Measurements from ENCODE around the gene NCR2.

NCR2 gene

DNA sequence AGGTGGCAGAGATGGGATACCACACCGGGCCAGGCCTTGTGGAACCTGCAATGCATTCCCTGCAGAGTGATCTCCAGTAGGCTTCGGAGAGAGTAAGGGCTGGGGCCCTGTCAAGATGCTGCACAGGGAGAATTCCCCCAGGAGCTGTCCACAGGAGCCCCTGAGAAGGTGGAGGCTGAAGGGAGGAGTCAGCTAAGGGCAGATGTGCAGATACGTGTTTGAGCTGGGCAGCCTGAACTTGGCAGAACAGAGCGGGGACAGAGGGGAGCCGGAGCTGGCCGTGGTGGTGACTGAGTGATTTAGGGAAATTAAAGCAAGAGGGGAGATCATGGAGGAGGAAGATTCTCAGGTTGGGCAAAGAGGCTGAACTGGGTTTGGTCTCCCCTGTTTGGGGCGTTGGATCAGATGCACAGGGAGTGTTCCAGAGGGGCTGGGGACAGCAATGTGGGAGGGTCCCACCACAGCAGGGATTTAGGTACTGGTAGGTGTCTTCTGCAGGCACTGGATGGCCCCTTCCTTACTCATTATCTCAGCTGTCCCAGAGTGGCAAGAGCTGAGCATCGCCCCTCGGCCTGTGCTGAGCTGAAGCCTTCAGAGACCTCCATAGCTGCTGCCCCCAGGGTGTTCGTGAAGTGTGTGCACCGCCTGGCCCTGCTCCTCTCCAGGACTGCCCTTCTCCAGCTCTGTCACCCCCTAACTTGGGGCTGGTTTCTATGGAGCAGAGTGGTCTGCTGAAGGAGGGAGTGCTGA lies 3.8 kb upstream of the NCR2 start:
- DNase-seq (ENCODE audit: low read depth), result no peak

GRCh38 chr6:41332241-41332640 lies 3.2 kb upstream of the NCR2 start:
- no peak for DNase-seq (ENCODE audit: low read depth)

- no peak for DNase-seq (ENCODE audit: low read depth)
These were observed 2.3 kb upstream of the NCR2 start for GRCh38 chr6:41332842-41333736.

DNA sequence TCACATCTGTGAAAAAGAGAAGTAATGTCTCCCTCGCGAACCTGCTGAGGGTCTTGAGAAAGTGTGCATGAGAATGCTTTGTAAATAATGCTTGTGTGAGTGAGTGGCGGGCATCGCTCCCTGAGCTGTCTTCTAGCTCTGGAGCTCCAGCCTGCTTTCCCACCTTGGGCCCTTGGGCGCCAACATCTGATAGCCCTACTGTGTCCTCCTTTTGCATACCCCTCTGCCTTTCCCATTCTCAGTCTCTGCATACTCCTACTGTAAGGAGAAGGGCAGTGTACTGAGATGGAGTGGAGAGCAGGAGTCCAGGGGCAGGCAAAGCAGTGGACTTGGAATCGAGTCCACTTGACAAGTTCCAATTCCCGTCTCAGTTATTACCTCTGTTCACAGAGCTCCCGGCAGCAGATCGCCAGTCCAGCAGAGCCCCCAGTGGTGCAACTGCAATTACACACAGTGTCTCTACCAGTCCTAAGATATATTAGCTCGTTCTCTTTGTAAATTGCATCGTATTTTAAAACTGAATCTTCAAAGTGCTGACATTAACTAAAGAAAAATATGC lies 847 bp upstream of the NCR2 start:
- no peak for DNase-seq (ENCODE audit: low read depth)

- no peak for DNase-seq (ENCODE audit: low read depth)
These were observed 535 bp downstream of the NCR2 start for GRCh38 chr6:41335943-41336342.

- DNase-seq (ENCODE audit: low read depth), result no peak
These were observed 1.4 kb downstream of the NCR2 start for GRCh38 chr6:41336824-41337223.

GRCh38 chr6:41337709-41338108 lies 2.3 kb downstream of the NCR2 start:
- no peak for DNase-seq (ENCODE audit: low read depth)

DNA sequence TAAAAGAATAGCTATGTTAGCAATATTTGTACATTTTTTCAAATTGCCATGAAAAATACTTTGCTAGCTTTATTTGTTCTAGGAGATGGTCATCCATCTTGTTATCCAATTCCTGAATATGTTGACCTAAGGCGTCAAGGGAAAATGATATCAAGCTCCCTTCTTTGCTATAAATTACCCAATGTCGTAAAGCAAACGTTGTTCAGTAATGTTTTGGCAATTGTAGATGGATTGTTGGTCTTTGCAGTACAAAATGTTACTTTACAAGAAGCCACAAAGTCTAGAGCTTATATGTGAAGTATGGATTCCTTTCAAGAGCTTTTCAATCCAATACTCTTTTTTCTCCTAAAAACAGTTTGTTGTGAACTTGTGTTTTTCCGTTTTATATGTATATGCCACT lies 3.3 kb downstream of the NCR2 start:
- DNase-seq (ENCODE audit: low read depth), result no peak

GRCh38 chr6:41341580-41341979 lies 6.2 kb downstream of the NCR2 start:
- DNase-seq (ENCODE audit: low read depth), result no peak

DNA sequence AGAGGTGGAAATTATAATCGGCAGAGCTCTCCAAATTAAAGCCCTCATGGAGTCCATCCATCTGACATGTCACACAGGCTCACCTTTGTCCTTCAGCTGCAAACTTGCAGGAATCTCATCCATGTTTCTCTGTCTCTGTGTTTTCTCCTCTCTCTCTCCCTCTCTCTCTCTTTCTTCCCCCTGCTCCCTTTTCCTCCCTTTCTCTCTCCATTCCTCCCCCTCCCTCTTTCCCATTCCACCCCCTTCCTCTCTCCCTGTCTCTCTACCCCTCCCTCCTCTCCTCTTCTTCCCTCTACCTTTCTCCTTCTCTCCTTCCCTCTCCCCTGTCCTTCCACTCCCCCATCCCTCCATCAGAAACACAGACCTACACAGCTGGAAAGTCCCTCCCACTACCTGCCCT lies 6.8 kb downstream of the NCR2 start:
- DNase-seq (ENCODE audit: low read depth), result no peak

DNA sequence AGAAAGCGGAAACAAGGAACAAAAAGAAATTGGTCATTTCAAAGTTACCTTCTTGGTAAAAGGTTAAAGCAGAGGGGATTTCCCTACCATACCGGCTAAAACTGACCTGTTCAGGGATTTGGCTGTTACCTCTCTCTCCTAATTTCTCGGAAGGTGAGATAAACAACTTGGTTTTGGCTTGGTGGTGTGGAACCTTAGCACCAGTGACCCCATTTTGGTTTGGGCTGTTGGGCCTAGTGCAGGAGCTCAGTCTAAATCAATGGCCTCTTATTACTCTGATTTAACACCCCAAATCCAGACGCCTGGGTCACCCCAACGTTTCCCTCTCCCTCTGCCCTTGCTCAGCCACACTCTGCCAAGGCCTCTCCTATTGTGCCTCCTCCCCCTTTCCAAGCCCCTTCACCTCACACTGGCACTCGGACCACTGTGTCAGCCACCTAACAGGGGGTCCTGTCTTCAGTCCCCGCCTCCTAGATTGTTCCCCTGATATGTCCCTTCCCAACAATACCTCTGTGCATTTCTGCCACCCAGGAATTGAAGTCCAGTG lies 8.3 kb downstream of the NCR2 start:
- DNase-seq (ENCODE audit: low read depth), result no peak

DNA sequence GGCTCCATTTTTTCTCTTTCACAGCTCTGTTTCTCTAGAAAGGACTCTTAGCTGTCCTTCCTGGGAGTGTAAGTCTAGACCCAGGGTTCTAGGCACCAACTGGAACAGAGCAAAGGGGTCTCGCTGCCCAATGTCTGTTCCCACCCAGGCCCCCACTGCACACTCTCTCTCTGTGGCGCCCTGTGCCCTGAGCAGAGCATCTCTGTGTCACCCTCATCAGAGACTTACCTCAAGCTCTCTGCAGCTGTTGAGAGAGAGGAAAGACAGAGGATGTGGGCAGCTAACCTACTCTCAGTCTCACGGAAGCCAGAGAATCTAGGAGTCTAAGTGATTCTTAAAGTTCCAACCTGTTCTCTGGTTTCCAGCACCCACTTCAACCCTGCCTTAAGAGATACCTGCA lies 9.5 kb downstream of the NCR2 start:
- no peak for DNase-seq (ENCODE audit: low read depth)

DNA sequence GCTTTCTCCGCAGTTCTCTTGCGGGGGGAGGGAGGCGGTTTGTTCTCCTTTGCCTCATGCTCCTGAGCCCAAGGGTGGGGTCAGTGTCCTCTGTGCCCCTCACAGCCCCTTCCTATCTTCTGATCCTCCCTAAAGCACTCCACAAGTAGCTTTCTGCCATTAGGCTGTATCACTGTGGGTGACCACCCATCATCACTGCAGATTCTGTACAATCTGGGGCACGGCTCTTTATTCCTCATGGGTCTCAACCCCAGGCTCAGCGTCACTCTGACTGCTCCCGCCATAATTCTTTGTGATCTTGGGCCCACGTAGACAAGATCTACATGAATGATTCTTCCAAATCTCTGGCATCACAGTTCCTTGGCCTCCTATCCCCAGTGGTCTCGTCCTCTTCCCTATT lies 10.5 kb downstream of the NCR2 start:
- DNase-seq (ENCODE audit: low read depth), result no peak

GRCh38 chr6:41346441-41346840 lies 11.0 kb downstream of the NCR2 start:
- DNase-seq (ENCODE audit: low read depth), result no peak

DNA sequence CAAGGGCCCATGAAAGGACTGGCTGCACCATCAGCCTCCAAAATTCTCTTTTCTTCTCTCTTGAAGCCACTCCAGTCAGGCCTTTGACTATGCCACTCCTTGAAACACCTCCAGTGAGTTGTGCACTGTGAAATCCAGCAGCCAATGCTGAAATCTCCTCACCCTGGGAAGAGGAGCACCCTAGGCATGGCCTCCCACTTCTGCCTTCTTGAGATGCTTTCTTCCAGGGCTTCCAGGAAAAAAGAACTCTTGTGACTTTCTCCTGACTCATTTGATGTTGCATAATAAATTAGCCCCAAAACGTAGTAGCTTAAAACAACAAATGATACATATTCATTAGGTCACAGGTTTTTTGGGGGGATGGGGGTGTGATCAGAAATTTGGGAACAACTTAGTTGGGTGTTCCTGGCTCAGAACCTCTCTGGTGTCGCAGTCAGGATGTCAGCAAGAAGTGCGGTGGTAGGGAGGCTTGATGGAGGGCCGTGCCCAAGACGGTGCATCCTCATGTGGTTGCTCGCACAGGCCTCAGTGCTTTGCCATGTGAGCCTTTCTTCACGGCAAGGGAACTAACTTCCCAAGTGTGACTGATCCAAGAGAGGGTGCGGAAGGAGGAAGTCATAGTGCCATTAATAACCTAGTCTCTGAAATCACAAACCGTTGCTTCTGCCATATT lies 12.1 kb downstream of the NCR2 start:
- no peak for DNase-seq (ENCODE audit: low read depth)

- no peak for DNase-seq (ENCODE audit: low read depth)
These were observed 13.5 kb downstream of the NCR2 start for GRCh38 chr6:41348934-41349333.

GRCh38 chr6:41352396-41352795 lies 17.0 kb downstream of the NCR2 start:
- DNase-seq (ENCODE audit: low read depth), result no peak

DNA sequence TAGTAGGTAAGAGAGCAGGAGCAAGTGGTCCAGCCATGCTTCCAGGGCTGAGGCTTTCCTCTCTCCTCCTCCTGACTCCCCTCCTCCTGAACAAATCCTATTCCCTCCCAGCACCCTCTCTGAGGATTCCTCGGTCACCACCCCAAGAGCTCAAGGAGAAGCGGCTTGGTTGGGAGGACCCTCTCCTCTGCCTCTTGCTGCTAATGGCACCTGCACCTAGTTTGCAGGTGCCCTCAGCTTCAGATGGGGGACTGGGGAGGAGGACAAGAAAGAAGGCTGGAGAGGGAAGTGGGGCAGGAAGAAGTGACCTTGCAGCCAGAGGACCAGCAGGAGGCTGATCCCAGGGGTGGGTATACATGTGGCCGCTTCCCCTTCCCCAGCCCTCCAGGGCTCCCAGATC lies 17.5 kb downstream of the NCR2 start:
- DNase-seq (ENCODE audit: low read depth), result no peak

GRCh38 chr6:41353333-41353732 lies 17.9 kb downstream of the NCR2 start:
- DNase-seq (ENCODE audit: low read depth), result no peak

DNA sequence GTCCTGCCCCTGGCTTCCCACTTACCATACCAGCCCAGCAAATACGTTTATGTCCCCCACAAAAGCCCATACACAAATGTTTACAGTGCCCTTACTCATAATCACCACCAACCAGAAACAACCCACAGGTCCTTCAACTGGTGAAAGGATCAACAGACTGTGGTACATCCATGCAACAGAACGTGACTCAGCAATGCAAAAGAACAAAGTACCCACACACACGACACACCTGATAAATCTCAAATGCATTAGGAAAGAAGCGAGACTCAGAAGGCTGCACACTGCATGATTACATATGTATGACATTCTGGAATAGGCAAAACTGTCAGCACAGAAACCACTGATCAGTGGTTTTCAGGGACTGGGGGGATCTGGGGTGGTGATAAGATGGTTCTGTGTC lies 20.5 kb downstream of the NCR2 start:
- no peak for DNase-seq (ENCODE audit: low read depth)

DNA sequence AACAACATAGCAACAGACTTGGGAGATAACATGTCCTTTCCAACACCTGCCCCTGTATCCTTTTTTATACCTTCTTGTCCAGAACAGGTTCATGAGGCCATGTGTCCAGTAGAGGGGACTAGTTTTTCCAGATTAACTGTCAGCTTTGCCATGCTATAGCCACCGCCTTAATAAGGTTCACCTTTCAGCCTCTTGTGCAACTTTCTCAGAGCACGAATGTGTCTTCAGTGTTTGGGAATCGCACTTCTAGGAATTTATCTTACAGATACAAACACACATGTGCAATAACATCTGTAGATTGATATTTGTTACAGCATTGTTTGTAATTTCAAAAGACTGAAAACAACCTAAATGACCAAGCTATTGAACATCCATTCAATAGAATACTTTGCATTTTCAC lies 21.4 kb downstream of the NCR2 start:
- no peak for DNase-seq (ENCODE audit: low read depth)

DNA sequence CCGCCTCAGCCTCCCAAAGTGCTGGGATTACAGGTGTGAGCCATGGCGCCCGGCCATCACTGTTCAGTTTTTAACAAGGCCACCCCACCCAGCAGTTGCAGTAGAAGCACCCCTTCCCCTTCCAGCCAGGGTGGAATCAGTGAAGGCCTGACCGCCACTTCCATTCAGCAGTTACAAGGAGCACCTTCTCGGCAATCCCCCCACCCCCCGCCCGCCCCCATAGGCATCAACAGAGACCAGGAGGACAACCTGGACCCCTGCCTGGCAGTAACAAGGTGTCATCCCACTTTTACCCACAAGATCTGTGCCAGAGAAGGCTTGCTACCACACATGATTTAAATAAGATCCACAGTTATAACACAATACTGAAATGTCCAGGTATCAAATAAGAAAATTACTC lies 23.1 kb downstream of the NCR2 start:
- DNase-seq (ENCODE audit: low read depth), result no peak
